ENCODE results near the gene FCHSD2. TPM values are rescaled to one million over a fixed set of nuclear protein-coding genes. Genes with fewer than 3 reads are reported as not detected.

Gene FCHSD2
- total and polyA plus RNA-seq, 2 of the 13 experiments (the other 11 are each of a cell fraction or from before 2014, with no cell fraction given), result 20.5 to 24.8 TPM

DNA sequence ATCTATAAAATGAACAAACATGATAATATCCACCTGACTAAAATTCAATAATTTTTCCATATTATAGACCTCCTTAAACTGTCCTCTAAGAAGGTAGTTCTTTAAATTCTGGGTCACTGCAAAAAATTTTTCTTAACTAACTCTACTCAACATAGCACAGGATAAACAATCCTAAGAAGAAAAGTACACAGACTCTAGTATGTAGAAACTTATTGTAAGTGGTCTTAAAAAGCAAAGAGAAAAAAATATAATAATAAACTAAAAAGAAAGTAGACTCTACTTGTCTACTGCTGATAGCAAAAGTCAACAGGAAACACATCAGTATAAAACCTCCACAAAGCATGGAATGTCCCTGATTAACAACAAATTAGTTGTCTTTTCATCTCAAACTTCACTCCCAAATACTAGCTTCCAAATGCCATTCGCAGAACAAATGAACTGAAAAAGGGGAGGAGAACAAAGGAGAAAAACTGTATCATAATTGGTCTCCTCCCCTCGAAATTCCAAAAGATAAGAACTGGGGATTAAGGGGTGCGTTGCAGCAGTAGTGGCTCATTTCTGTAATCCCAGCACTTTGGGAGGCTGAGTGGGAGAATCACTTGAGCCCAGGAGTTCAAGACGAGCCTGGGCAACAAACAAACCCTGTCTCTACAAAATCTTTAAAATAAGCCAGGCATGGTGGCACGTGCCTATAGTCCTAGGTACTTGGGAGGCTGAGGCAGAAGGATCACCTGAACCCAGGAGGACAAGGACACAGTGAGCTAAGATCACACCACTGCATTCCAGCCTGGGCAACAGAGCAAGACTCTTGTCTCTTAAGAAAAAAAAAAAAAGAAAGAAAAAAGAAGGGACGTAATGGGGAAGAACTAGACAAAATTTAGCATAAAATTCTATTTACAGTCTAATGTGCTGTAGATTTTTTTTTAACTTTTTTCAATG, 6.5 kb downstream of the FCHSD2 start:
- Histone ChIP-seq H3K9me3 (ENCODE audit: low read length) (no peaks in the 10 kb centered on the region), H3K36me3 (replicated peaks in 1 of 2; ENCODE audit: control insufficient read depth in 1 of 2, insufficient read depth in 2 of 2, low read length in 2 of 2) (peaks cover 6 to 43% of the 10 kb centered on the region in 2 experiments), H3K4me3 (replicated peaks in 1 of 3; ENCODE audit: insufficient read depth in 1 of 3, low read depth in 2 of 3, low read length in 3 of 3) (no peak overlapping the region), H3K9ac (ENCODE audit: insufficient read depth, low read depth, low read length) (no peak overlapping the region), H3K79me2 (ENCODE audit: insufficient read depth, low read length) (peaks cover 92% of the 10 kb centered on the region), H3K4me2 (ENCODE audit: low read depth, low read length) (no peak overlapping the region; the same call in 1 of the 2 replicates), H2AFZ (ENCODE audit: low read length) (no peak overlapping the region), H3K27ac (ENCODE audit: extremely low read length, insufficient read depth, low read length) (no peak overlapping the region), H3K27me3 (ENCODE audit: control insufficient read depth in 1 of 2, insufficient read depth in 2 of 2, low read length in 2 of 2) (no peaks in the 10 kb centered on the region; a peak in 1 of 5 replicates), H4K20me1 (ENCODE audit: insufficient read depth, low read length) (no peaks in the 10 kb centered on the region), H3K4me1 (ENCODE audit: insufficient read depth, low read length) (peaks cover 51% of the 10 kb centered on the region)
- no peak for FAIRE-seq
- POLR2A ChIA-PET, result interaction anchor here (1.0 to 2.1 kb wide), 3 partner anchors 23 to 42 kb away, joined by 3 to 7 read pairs (median 4); no protein-coding TSS in a partner anchor
- no peak for ATAC-seq
- BruUV-seq (replicated peaks), result no TSS peak
- CTCF ChIA-PET (ENCODE audit: low intra/inter-chr PET ratio, low total read pairs), result no interaction called here
- no peak for DNase-seq (ENCODE audit: low spot score)
- in situ Hi-C loops (cut with HindIII; ENCODE audit: extremely low pct_ligation_motif_present, low pct_unique_long_range_greater_than_20kb), result no loop called here
- intact Hi-C loops (cut with micrococcal nuclease; ENCODE audit: unreplicated experiment), result no loop called here
- 76% methylated on average over 6 of the region's 6 CpGs for WGBS (ENCODE audit: low lambda C conversion rate)
- peak; percentile 78 for TF ChIP-seq ZNF121 (CRISPR knock-in tag; IDR thresholded peaks at IDR 0.05)
- TF ChIP-seq ZZZ3 (CRISPR knock-in tag; IDR thresholded peaks at IDR 0.05; ENCODE audit: borderline replicate concordance), result no peak
- 0 out of 2 replicates have a peak, but pooled peaks have one; percentile 21 for TF ChIP-seq NCOA2 (CRISPR knock-in tag; IDR thresholded peaks at IDR 0.05)
- TF ChIP-seq, protein P1, sequence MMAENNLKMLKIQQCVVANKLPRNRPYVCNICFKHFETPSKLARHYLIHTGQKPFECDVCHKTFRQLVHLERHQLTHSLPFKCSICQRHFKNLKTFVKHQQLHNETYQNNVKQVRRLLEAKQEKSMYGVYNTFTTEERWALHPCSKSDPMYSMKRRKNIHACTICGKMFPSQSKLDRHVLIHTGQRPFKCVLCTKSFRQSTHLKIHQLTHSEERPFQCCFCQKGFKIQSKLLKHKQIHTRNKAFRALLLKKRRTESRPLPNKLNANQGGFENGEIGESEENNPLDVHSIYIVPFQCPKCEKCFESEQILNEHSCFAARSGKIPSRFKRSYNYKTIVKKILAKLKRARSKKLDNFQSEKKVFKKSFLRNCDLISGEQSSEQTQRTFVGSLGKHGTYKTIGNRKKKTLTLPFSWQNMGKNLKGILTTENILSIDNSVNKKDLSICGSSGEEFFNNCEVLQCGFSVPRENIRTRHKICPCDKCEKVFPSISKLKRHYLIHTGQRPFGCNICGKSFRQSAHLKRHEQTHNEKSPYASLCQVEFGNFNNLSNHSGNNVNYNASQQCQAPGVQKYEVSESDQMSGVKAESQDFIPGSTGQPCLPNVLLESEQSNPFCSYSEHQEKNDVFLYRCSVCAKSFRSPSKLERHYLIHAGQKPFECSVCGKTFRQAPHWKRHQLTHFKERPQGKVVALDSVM (CRISPR knock-in tag; IDR thresholded peaks at IDR 0.05), result peak; percentile 74; the same call in 1 of the 2 replicates
- no peak for TF ChIP-seq ZNF382 (CRISPR knock-in tag; IDR thresholded peaks at IDR 0.05; ENCODE audit: borderline replicate concordance)
- TF ChIP-seq ARNT (IDR thresholded peaks at IDR 0.05), result no peak
- TF ChIP-seq, protein P2, sequence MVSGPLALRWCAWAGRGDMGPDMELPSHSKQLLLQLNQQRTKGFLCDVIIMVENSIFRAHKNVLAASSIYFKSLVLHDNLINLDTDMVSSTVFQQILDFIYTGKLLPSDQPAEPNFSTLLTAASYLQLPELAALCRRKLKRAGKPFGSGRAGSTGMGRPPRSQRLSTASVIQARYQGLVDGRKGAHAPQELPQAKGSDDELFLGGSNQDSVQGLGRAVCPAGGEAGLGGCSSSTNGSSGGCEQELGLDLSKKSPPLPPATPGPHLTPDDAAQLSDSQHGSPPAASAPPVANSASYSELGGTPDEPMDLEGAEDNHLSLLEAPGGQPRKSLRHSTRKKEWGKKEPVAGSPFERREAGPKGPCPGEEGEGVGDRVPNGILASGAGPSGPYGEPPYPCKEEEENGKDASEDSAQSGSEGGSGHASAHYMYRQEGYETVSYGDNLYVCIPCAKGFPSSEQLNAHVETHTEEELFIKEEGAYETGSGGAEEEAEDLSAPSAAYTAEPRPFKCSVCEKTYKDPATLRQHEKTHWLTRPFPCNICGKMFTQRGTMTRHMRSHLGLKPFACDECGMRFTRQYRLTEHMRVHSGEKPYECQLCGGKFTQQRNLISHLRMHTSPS (CRISPR knock-in tag; IDR thresholded peaks at IDR 0.05; ENCODE audit: low read depth), result no peak
- TF ChIP-seq ZNF274 (CRISPR knock-in tag; IDR thresholded peaks at IDR 0.05), result no peak
- TF ChIP-seq, protein P3, sequence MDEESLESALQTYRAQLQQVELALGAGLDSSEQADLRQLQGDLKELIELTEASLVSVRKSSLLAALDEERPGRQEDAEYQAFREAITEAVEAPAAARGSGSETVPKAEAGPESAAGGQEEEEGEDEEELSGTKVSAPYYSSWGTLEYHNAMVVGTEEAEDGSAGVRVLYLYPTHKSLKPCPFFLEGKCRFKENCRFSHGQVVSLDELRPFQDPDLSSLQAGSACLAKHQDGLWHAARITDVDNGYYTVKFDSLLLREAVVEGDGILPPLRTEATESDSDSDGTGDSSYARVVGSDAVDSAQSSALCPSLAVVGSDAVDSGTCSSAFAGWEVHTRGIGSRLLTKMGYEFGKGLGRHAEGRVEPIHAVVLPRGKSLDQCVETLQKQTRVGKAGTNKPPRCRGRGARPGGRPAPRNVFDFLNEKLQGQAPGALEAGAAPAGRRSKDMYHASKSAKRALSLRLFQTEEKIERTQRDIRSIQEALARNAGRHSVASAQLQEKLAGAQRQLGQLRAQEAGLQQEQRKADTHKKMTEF (CRISPR knock-in tag; IDR thresholded peaks at IDR 0.05), result no peak
- no peak for TF ChIP-seq ZNF660 (CRISPR knock-in tag; IDR thresholded peaks at IDR 0.05; ENCODE audit: borderline replicate concordance, low read depth)
- 0 out of 2 replicates have a peak, but pooled peaks have one; percentile 9 for TF ChIP-seq GATAD2A (CRISPR knock-in tag; IDR thresholded peaks at IDR 0.05)
- peak; percentile 28; the same call in 1 of the 2 replicates for TF ChIP-seq SP5 (CRISPR knock-in tag; IDR thresholded peaks at IDR 0.05; ENCODE audit: borderline replicate concordance, low read depth)
- TF ChIP-seq NR2F1 (CRISPR knock-in tag; IDR thresholded peaks at IDR 0.05), result no peak
- TF ChIP-seq, protein P4, sequence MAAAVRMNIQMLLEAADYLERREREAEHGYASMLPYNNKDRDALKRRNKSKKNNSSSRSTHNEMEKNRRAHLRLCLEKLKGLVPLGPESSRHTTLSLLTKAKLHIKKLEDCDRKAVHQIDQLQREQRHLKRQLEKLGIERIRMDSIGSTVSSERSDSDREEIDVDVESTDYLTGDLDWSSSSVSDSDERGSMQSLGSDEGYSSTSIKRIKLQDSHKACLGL (CRISPR knock-in tag; IDR thresholded peaks at IDR 0.05), result no peak
- TF ChIP-seq ZNF577 (CRISPR knock-in tag; IDR thresholded peaks at IDR 0.05; ENCODE audit: borderline replicate concordance, low read depth), result no peak
- TF ChIP-seq ZNF549 (CRISPR knock-in tag; IDR thresholded peaks at IDR 0.05), result no peak
- TF ChIP-seq ZNF451 (CRISPR knock-in tag; IDR thresholded peaks at IDR 0.05), result no peak
- TF ChIP-seq NCOA5 (CRISPR knock-in tag; IDR thresholded peaks at IDR 0.05), result no peak
